GM12872 (cell line): ENCODE data around the gene RBM23.

Source experiments
- CTCF ChIP-seq: IDR thresholded peaks from 3 replicates; pipeline ENCODE4 v1.5.1; 2011; ENCODE audit warnings: low read depth, mild to moderate bottlenecking, low read length, moderate library complexity; ENCODE audit not compliant: insufficient read depth

RBM23 gene

GRCh38 chr14:22897357-22897756 lies 21.6 kb downstream of the RBM23 start:
- TF ChIP-seq CTCF = no peak

- TF ChIP-seq CTCF = no peak
Measured at GRCh38 chr14:22896760-22897159, 22.2 kb downstream of the RBM23 start.

GRCh38 chr14:22896356-22896755 lies 22.6 kb downstream of the RBM23 start:
- TF ChIP-seq CTCF = no peak

- no peak for TF ChIP-seq CTCF
Measured at GRCh38 chr14:22895402-22895801, 23.5 kb downstream of the RBM23 start.

GRCh38 chr14:22893706-22894105 lies 25.2 kb downstream of the RBM23 start:
- no peak for TF ChIP-seq CTCF

- TF ChIP-seq CTCF = no peak
Measured at GRCh38 chr14:22892488-22892887, 26.5 kb downstream of the RBM23 start.

GRCh38 chr14:22890416-22890815 lies 28.5 kb downstream of the RBM23 start:
- TF ChIP-seq CTCF = no peak

GRCh38 chr14:22888662-22889061 lies 30.3 kb downstream of the RBM23 start:
- no peak for TF ChIP-seq CTCF
